Measurements from ENCODE around the gene IGSF5.
"Not testable (repeated sequence)": the region's sequence is repeated elsewhere in the genome, so short reads cannot be mapped to it uniquely, and the experiment has no call there.

IGSF5 gene

DNA sequence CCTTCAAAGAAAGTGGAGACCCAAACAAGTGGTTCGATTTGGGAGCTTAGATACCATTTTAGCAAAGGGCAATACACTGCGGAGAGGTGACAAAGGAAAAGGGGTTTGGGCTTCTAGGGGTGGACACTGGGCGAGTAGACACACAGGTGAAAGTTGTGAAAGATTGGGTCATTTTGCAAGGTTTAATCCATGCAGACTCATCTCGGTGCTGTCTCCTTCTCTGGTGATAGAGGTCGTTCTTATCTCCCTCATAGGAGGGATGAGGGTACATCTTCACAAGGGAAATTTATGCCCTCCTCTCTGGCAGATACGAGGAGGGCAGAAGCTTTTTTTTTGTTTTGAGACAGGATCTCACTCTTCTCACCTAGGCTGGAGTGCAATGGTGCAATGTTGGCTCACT, 6.4 kb upstream of the IGSF5 start:
- no peak for DNase-seq (ENCODE audit: low read depth)

DNA sequence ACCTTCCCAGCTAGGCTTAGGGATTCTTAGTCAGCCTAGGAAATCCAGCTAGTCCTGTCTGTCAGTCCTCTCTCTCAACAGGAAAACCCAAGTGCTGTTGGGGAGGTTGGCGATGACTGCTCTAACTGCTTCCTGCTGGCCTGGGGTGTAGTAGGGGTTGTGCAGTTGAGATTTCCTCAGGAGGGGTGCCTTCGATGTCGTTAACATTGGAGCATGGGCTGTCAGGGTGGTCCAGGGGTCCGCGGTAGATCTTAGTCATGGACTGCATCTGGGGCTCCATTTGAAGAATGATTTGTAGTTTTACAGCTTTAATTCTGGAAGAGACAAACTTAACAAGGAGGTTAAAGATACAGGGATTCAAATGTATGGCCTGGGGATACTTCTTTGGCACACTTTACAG, 5.5 kb upstream of the IGSF5 start:
- DNase-seq (ENCODE audit: low read depth), result not testable (repeated sequence)

DNA sequence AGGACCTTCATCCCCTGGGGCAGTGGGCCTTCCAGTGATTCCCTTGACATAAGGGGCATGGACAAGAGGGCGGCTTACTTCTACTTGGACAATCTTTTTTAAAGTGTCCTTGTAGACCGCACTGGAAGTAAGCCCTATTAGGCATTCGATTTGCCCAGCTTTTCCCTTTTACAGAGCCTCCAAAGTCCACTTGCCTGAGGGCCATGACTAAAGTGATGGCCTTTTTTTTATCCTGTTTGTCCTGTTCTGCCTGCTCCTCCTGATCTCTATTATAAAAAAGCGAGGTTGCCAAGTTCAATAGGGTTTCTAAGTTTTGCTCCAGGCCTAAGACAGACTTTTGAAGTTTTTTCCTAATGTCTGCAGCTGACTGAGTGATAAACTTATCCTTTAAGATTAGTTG, 2.4 kb upstream of the IGSF5 start:
- not testable (repeated sequence) for DNase-seq (ENCODE audit: low read depth)

DNA sequence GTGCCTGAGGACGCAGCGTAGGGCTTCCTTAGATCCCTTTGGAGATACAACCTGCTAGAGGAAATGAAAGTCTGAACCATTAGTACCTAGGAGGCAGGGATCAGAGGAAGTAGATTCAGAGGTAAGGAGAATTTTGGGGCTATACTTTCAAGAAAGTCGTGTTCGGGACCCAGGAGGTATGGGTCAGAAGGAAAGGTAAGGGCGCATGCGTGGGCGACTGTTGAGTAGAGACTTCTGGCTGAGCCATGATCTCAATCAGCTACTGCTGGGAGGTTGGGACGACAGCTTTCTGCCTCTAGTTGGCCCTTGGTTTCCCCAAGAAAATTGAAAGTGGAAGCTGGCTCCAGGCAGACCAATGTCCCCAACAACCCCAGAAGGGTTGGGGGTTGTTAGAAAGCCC, 349 bp downstream of the IGSF5 start:
- not testable (repeated sequence) for DNase-seq (ENCODE audit: low read depth)

DNA sequence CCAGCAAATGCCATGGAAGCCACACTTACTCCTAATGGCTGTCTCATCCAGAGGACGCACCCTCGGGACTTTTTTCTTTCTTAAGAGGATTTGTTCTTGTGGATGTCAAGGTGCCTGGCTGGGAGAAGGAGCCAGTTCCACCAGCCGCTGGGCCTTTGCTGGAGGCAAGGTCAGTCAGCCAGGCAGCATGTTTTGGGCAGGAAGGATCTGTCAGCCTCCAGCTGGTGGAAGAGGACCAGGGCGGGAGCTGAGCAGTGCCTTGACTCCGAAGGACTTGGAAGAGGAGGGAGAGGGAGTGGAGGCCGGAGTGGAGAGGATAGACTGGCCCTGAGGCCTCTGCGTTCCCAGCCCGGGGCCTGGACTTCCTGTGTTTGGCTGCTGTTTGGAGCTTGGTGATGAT, 5.7 kb downstream of the IGSF5 start:
- no peak for DNase-seq (ENCODE audit: low read depth)

DNA sequence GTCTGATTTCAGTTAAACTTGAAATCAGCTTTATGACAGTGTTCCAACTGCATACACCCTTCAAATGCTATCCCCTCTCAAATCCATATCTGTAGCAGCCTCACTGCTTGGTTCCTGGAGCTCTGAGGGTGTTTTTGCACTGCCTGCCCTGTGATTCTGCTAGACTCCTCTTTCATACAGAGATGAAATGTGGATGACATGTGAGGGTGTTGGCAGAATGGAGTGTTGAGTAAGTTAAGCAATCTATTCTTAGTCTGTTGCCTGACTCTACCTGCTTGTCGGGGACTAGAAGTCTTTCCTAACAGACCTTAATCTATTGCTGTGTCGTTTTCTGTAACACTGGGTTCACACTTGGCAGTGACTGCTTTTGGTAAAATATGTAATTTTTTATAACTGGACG, 9.8 kb downstream of the IGSF5 start:
- DNase-seq (ENCODE audit: low read depth), result no peak

DNA sequence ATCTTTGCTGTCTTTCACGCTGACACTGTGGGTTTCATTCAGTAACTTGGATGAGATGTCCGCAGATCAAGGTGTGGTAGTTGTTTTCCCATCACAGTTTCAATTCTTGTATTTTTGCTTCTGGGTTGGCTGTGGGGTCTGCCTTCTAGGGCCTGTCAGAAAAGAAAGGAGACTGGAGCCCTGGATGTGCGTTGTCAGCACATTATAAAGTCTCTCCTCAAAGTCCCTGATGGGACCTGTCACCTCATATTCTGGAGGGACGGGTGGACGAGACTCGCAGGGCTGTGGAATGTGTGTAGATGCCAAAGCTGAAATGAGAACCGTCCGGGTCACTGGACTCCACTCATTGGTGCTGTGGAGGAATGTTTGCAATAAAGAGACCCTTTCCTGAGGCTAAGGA, 11.3 kb downstream of the IGSF5 start:
- DNase-seq (ENCODE audit: low read depth), result no peak

DNA sequence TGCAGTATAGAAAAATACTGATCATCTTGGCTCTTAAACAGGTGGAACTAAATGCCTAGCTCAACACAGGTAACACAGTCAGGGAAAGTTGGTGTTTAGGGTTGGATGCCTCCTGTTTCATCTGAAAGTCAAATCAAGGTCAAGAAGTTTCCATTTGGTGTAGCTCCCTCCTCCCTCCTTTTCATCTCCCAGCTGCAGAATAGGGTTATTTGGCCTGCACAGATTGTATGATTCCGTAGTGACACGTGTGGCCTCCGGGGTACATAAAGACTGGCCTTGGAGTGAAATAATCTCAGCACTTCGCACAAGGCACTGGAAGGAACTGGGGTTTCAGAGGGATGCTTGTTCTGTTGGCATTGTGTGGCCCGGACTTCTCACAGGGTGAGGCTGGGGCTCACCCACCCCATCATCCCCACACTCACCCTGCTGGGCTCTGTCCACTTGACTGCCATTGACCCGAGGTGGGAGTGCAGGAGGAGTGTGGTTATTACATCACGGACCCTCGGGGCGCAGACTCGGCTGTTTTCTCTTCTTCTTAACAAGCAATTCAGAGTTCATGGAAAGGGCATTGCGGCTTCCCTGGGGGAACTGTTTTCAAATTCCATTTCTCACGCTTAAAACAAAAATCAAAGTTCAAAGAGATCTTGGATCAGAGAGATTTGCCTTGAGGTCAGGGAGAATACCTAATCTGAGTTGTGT, 18.4 kb downstream of the IGSF5 start:
- no peak for DNase-seq (ENCODE audit: low read depth)

DNA sequence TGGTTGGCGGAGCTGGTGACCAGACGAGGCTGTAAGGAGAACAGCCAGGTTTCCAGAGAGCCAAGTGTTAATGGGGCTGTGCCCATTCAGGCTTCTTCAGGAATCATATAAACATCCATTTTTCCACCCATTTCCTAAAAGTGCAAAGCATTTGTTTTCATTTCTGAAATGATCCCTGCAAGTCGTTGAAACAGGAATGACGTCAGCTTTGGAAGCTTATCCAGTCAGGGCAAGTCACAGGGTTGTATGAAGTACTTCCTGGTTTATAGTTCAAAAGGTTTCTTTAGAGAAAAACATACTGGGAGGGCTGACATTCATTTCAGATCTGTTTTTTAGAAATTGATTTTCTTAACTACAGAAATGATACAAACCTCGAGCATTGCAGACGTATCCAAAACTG, 29.2 kb downstream of the IGSF5 start:
- DNase-seq (ENCODE audit: low read depth), result no peak

DNA sequence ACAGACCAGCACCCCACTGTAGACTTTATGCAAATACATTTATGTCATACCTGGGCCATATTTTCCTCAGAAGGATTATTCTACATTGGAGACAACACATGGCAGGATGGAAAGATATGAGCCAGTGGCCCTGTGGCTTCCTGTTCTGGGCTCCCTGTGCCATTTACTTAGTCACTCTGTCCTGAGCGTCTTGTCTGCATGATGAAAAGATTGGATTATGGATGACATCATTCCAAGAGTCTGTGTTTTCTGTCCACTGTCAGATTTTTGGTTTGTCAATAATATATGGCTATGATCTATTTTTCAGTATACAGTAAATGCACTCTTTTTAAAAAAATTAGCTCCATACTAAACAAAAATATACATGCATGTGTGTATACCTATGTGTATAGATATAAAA, 30.8 kb downstream of the IGSF5 start:
- DNase-seq (ENCODE audit: low read depth), result no peak

DNA sequence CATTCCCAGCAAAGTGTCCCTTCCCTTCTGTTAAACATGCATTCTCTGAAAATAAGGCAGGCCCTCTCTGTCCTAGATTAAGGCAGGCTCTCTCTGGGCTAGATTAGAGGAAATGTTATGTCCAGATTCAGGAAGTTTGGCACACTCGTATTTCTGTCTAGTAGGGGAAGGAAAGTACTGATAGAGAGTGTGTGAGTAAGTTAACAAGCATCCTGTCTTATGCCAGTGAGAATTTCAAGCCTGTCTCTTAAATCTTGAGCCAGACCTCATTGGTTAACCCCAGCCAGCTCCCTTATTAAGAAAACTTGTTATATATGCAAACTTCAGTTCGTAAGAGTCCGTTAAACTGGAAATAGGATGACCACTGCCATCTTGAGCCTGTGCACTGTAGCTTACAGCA, 31.6 kb downstream of the IGSF5 start:
- no peak for DNase-seq (ENCODE audit: low read depth)

DNA sequence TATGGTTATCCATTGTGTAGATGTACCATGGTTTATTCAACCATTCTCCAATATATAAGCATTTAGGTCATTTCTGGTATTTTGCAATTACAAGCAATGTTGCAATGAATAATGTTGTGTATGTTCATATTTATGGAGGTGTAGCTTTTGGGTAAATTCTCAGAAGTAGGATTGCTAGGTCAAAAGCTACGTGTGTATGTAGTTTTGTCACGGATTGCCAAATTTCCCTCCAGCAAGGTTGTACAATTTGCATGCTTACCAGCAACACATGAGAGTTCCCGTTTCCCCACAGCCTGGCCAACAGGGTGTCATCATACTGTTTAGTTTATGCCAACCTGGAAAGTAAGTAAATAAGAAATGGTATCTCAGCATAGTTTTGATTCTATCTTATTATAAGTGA, 36.3 kb downstream of the IGSF5 start:
- DNase-seq (ENCODE audit: low read depth), result no peak

DNA sequence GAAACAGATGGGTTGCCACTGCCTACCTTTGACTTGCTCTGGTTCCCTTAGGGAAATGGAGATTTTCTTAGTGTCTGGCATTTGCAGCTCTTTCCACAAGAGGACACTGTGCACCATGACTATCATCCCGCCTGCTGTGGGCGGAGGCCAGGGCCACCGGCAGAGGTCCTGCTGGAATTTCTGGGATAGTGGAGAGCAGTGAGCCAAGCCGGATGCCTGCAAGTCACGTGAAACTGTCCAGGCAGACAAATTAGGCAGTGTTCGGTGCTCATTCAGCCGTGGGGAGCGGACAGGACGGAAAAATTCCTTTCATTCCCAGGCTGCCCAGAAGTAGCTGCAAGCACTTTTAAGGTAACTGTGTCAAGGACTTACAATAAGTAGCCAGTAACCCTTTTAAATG, 43.4 kb downstream of the IGSF5 start:
- no peak for DNase-seq (ENCODE audit: low read depth)

DNA sequence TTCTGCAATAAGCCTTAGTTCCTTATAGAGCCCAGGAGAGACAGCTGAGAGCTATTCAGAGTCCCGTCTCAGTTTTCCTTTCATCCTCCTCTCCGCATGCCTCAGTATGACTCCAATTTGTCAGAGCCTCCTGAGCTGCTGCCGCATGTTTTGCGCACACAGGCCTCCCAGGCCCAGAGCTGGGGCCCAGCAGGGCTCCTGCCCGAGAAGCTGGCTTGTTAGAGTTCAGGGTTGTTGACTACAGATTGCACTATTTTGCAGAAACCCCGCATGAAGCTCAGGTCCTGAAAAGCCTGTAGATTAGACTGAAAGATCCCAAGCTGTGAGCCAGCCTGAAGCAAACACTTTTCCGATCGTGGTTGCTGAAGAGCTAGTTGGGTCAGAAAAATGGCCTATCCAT, 51.5 kb downstream of the IGSF5 start:
- no peak for DNase-seq (ENCODE audit: low read depth)

DNA sequence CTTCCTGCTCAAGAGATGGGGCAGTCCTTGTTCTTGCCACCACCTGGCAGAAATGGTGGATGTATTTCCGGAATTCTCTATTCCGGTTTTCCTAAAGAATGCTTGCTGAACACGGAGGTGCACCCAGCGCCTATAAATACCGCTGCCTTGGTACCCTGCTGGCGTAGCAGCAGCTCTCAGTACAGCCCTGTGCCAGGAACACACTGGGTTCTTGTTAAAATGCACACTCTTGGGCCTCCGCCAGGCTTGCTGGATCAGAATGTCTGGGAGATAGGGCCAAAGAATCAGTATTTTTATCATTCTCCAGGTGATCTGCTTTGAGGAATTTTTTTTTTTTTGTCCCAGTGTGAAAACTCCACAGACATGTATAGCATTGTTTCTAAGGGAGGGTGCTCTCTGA, 54.2 kb downstream of the IGSF5 start:
- DNase-seq (ENCODE audit: low read depth), result no peak

DNA sequence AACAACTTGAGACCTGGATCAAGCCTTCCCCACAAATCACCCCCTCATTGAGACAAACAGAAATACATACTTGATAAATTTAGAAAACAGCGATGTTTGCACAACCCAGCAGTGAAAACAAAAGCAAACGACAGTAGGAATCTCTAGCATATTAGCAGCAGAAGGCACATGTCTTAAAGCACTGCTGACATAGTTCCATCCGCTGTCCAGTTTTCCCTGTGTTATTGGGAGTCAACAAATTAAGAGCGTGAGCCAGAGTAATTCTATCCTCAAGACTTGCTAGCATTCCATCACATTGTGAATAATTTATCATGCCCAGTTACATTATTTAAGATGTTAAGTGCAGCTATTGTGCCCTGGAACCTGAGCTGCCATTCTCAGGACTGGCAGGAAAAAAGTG, 55.3 kb downstream of the IGSF5 start:
- no peak for DNase-seq (ENCODE audit: low read depth)

DNA sequence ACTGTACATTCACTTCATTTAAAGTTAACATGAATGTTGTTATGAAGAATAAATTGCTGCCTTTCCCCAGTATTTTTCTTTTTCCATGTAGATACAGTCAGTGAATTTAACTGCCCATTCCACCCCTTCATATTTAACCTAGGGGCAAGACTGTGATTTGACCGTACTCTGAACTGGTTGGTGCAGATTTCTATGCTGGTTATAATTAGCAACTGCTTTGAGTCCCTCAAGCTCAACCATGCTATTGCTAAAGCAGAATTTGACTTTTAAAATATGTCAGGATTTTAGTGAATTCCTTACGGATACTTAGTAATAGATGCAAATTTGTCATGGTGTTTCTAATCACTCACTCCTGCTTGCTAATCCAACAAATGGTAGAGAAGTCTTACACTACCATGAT, 57.2 kb downstream of the IGSF5 start:
- no peak for DNase-seq (ENCODE audit: low read depth)

DNA sequence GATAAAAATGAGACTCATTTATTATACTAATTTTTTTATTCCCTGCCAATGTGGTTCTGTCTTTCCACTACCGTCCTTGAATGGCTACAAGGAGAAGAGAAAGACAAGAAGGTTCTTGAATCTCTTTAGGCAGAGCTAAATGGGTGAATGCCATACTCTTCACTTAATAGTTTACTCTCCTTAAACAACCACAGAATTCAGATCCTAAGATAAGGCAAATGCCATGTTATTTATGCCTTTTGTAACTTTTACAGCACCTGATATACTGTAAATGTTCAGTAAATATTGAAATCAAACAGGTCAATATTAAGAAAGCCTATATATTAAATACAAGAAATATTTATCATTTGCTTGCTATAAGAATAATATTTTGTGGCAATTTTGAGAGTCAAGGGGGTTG, 58.4 kb downstream of the IGSF5 start:
- no peak for DNase-seq (ENCODE audit: low read depth)

DNA sequence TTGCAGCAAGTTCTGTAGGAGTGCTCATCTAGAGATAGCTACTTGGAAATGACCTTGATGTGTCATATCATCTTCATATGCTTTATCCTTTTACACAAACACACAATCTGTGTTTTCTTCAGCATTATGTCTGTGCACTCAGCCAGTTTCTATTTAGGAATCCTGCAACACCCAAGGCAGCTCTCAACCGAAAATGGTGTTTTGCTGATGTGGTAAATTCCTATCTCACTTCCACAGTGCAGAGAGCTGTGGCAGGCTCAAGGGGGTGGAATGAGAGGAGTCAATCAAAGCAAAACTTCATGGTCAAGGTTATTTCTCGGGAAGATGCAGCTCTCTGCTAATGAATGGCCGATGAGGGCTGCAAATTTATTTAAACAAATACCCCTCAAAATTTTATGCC, 59.3 kb downstream of the IGSF5 start:
- DNase-seq (ENCODE audit: low read depth), result no peak

DNA sequence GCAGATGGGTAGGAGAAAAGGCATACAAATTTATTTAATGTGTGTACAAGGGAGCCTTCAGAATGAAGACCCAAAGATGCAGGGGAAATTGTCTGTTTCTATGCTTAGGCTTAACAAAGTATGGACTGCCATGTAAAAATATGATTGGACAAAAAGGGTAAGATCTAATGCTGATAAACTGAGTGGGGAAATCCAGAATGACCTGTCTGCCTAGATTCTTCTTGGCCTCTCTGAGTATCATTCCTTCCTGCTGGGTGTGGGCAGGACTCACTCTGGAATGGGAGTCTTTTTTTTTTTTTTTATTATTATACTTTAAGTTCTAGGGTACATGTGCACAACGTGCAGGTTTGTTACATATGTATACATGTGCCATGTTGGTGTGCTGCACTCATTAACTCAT, 61.0 kb downstream of the IGSF5 start:
- no peak for DNase-seq (ENCODE audit: low read depth)

DNA sequence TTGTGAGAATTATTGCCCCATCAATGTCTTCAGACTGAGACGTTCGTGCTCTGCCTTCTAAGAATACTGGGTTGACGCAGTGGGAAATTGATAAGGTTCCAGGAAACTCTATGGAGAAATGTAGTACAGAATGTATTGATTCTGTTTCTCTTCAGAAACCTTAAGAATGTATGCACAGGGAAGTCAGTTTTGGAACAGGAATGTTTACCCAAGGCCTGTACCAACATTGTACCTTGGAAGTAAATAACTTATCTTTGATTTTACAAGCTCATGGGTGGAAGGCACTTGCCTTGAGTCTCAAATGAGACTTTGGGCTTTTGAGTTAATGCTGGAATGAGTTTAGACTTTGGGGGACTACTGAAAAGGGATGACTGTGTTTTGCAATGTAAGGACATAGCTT, 62.8 kb downstream of the IGSF5 start:
- no peak for DNase-seq (ENCODE audit: low read depth)

DNA sequence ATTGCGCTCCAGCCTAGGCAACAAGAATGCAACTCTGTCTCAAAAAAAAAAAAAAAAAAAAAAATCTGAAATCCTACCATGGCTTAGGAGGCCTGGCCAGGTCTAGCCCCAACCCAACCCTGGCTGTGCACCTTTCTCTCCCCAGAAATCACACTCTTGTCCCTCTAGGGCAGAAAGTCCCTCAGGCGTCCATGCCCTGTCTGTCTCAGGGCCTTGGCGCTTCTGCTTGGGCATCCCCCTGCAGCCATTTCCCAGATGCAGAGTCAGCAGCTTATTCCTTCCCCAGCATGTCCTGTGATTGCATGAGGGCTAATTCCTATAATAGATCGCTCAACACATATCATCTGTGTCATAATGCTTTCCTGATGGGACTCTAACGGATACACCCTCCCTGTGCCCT, 65.0 kb downstream of the IGSF5 start:
- no peak for DNase-seq (ENCODE audit: low read depth)

DNA sequence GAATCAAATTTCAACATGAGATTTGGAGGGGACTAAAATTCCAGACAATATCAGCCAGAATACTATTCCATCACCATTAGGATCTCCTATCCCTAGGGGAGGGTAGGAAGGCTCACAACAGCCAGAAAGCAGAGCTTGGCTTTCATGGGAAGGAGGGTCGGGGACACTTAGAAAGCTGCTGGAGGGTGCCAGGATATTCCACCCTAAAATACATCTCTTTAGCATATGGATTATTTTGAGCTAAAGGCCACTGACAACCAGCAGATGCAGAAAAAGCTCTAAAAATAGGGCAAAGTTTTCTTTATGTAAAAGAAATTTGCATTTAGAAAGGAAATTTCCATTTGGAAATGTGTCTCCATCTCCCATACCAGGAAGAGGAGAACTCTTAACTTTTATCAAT, 68.0 kb downstream of the IGSF5 start:
- no peak for DNase-seq (ENCODE audit: low read depth)

DNA sequence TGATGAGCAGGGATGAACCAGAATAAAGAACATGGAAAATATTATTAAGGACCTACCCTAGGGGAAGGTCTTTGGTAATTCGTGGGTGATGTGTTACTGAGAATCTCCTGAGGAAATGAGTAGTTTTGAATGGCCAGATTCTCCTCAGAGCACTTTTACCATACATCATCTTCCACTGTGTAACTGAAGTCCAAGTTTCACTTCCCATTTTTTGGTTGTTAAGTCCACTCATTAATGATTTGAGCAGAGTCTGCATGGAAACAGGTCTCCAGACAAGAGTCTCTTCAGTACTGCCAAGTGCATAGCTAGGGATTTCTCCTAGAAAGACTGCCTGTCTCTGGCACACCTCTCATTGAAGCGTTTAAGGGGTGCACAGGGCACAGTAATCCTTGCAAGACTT, 73.6 kb downstream of the IGSF5 start:
- DNase-seq (ENCODE audit: low read depth), result no peak

DNA sequence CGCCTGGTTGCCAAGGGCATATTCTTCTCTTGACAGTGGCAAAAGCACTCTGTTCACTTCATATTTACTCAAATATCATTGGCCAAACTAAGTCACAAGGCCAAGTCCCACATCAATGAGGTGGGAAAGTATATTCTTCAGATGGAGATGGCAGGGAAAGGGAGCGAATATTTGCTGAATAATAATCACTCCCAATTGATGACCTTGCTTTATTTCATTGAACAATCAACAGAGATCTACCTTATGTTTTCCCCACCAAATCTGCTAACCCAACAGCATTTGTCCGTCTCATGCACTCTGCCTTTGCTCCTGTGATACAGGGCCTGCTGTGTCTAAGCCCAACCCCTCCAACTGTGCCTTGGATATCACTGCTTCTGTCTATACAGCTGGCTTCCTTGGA, 77.1 kb downstream of the IGSF5 start:
- no peak for DNase-seq (ENCODE audit: low read depth)
